HEK293T (cell line): ENCODE data around the gene XIRP2.

Experiments used
- ELF4 ChIP-seq: fragments of 450-650 bp; IDR thresholded peaks from 2 replicates; pipeline ENCODE4 v1.6.1; 2017; ENCODE audit warnings: antibody characterized with exemption
- FOXM1 ChIP-seq: fragments of 450-650 bp; IDR thresholded peaks from 2 replicates; pipeline ENCODE4 v1.6.1; 2017; ENCODE audit warnings: mild to moderate bottlenecking, borderline replicate concordance
- HDGF ChIP-seq: fragments of 450-650 bp; IDR thresholded peaks from 2 replicates; pipeline ENCODE4 v1.6.1; 2017; ENCODE audit warnings: antibody characterized with exemption, borderline replicate concordance
- SP1 ChIP-seq: fragments of 450-650 bp; IDR thresholded peaks from 2 replicates; pipeline ENCODE4 v1.6.1; 2017
- ZNF384 ChIP-seq: fragments of 450-650 bp; IDR thresholded peaks from 2 replicates; pipeline ENCODE4 v1.6.1; 2016

DNA sequence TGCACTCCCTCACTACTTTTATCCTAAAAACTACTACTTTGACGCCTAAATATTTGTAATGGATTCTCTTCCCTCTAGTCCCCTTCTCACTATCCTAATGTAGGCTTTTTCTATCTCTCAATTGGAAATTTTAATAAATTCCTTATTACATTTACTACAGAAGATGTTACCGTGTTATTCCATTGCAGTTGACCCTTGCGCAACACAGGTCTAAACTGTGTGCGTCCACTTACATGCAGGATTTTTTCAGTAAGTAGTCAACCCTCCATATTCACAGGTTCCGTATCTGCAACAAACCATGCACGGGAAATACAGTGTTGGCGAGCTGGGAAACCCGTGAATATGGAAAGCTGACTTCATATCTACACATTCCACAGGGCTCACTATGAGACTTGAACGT is 239.8 kb downstream of the XIRP2 start:
- TF ChIP-seq FOXM1 = no peak
- no peak for TF ChIP-seq SP1
- no peak for TF ChIP-seq HDGF
- TF ChIP-seq ZNF384 = no peak
- TF ChIP-seq ELF4 = no peak
